ENCODE measurements around the gene PKIG.

DNA sequence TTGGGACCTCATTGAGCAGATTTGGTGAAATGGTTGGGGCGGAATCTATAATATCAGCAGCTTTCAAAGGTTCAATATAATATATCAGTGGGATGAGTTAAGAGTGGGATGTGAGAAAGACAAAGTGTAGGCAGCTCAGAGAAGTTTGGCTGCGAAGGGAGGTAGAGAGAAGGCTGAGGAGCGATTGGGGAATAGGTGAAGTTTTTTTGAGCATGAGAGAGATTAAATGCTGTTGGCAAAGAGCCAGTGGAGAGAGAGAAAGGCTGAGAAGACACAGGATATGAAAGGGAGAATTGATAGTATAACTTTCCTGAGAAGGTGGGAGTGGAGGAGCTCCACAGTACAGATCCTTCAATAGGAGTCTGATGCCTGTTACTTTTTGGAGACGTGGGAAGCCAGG, 48.5 kb upstream of the PKIG start:
- TF ChIP-seq, protein P1, sequence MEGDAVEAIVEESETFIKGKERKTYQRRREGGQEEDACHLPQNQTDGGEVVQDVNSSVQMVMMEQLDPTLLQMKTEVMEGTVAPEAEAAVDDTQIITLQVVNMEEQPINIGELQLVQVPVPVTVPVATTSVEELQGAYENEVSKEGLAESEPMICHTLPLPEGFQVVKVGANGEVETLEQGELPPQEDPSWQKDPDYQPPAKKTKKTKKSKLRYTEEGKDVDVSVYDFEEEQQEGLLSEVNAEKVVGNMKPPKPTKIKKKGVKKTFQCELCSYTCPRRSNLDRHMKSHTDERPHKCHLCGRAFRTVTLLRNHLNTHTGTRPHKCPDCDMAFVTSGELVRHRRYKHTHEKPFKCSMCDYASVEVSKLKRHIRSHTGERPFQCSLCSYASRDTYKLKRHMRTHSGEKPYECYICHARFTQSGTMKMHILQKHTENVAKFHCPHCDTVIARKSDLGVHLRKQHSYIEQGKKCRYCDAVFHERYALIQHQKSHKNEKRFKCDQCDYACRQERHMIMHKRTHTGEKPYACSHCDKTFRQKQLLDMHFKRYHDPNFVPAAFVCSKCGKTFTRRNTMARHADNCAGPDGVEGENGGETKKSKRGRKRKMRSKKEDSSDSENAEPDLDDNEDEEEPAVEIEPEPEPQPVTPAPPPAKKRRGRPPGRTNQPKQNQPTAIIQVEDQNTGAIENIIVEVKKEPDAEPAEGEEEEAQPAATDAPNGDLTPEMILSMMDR (IDR thresholded peaks at IDR 0.05; ENCODE audit: poor library complexity, severe bottlenecking) = no peak
- TF ChIP-seq EP300 (conservative IDR thresholded peaks at IDR 0.05; ENCODE audit: poor library complexity, severe bottlenecking) = no peak
- TF ChIP-seq RAD21 (conservative IDR thresholded peaks at IDR 0.05) = no peak
- TF ChIP-seq, protein P2, sequence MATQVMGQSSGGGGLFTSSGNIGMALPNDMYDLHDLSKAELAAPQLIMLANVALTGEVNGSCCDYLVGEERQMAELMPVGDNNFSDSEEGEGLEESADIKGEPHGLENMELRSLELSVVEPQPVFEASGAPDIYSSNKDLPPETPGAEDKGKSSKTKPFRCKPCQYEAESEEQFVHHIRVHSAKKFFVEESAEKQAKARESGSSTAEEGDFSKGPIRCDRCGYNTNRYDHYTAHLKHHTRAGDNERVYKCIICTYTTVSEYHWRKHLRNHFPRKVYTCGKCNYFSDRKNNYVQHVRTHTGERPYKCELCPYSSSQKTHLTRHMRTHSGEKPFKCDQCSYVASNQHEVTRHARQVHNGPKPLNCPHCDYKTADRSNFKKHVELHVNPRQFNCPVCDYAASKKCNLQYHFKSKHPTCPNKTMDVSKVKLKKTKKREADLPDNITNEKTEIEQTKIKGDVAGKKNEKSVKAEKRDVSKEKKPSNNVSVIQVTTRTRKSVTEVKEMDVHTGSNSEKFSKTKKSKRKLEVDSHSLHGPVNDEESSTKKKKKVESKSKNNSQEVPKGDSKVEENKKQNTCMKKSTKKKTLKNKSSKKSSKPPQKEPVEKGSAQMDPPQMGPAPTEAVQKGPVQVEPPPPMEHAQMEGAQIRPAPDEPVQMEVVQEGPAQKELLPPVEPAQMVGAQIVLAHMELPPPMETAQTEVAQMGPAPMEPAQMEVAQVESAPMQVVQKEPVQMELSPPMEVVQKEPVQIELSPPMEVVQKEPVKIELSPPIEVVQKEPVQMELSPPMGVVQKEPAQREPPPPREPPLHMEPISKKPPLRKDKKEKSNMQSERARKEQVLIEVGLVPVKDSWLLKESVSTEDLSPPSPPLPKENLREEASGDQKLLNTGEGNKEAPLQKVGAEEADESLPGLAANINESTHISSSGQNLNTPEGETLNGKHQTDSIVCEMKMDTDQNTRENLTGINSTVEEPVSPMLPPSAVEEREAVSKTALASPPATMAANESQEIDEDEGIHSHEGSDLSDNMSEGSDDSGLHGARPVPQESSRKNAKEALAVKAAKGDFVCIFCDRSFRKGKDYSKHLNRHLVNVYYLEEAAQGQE (IDR thresholded peaks at IDR 0.05; ENCODE audit: borderline replicate concordance) = no peak
- TF ChIP-seq POLR2AphosphoS5 (IDR thresholded peaks at IDR 0.05) = no peak
- TF ChIP-seq EZH2 (IDR thresholded peaks at IDR 0.05; ENCODE audit: borderline replicate concordance, insufficient read depth, low read length, poor library complexity, severe bottlenecking) = no peak

All from neural cell (in vitro differentiated cells).